HCT116 (cell line): ENCODE results near the gene SMYD3. TPM values are rescaled to one million over a fixed set of nuclear protein-coding genes. Genes with fewer than 3 reads are reported as not detected.

Experiments used
- ATAC-seq: fragments of 200-7000 bp; cut with Tn5 transposase; 2 replicates; pipeline ENCODE4 v1.9.1; 2020; ENCODE audit warnings: mild to moderate bottlenecking, moderate library complexity
- BruUV-seq: library from RNA; stranded (reverse); fragments of 400-500 nt; replicated peaks from 2 replicates; lab custom pipeline; 2021; lab: Mats Ljungman, UMichigan
- CTCF ChIA-PET: fragments of 300-600 bp; sonication (Branson Sonifier 250); formaldehyde crosslinking; loops from one replicate; lab custom pipeline; 2021; ENCODE audit warnings: antibody characterized with exemption; lab: Charles Lee
- POLR2A ChIA-PET: fragments of 300-600, 350-600 bp; sonication (Branson Sonifier 250); formaldehyde crosslinking; loops from one replicate; lab custom pipeline; 2021; ENCODE audit warnings: antibody characterized with exemption; lab: Charles Lee
- RAD21 ChIA-PET, 2 experiments: fragments of 300-600 bp; sonication (Branson Sonifier 250); formaldehyde crosslinking; loops; one replicate each; lab custom pipeline; 2023; ENCODE audit warnings: low total read pairs in 2 of 2; ENCODE audit not compliant: uncharacterized antibody in 2 of 2, unreplicated experiment in 2 of 2, low non-redundant PET in 1 of 2; lab: Charles Lee
- DNase-seq: peaks from one replicate; pipeline ENCODE4 v3.0.0-alpha.2; 2010; ENCODE audit warnings: low read depth, low spot score
- H2AFZ ChIP-seq: fragments of 200-600 bp; shearing (Covaris generic), sonication (generic); 2 replicates; pipeline ENCODE4 v1.6.1; 2017; ENCODE audit warnings: low read depth, mixed run types, mixed read lengths, antibody characterized with exemption, low read length; ENCODE audit not compliant: poor library complexity, severe bottlenecking
- H3K27ac ChIP-seq: 2 replicates; pipeline ENCODE4 v1.5.1; 2012; ENCODE audit warnings: low read depth, low read length
- H3K27me3 ChIP-seq: fragments of 200-600 bp; sonication (generic); 2 replicates; pipeline ENCODE4 v1.6.1; 2016; ENCODE audit warnings: mixed run types, low read length, mixed read lengths; ENCODE audit not compliant: insufficient read depth
- H3K36me3 ChIP-seq, 2 experiments: fragments of 200-500 bp in 1 of 2; fragments of 200-600 bp in 1 of 2; sonication (Bioruptor generic) in 1 of 2; sonication (generic) in 1 of 2; 2 replicates each; pipeline versions ENCODE4 v1.5.1 to v1.6.1; 2014 to 2016; ENCODE audit warnings: low read length in 2 of 2, inconsistent platforms in 1 of 2, mixed read lengths in 1 of 2, mixed run types in 1 of 2; ENCODE audit not compliant: insufficient read depth in 2 of 2, control insufficient read depth in 1 of 2
- H3K4me1 ChIP-seq, 2 experiments: fragments of 200-600 bp in 1 of 2; sonication (generic) in 1 of 2; 2 replicates each; pipeline versions ENCODE4 v1.5.1 to v1.6.1; 2012 to 2017; ENCODE audit warnings: low read length in 2 of 2, inconsistent platforms in 1 of 2, mild to moderate bottlenecking in 1 of 2, mixed read lengths in 1 of 2, mixed run types in 1 of 2, moderate library complexity in 1 of 2; ENCODE audit not compliant: insufficient read depth in 2 of 2, control insufficient read depth in 1 of 2
- H3K4me2 ChIP-seq: fragments of 200-600 bp; sonication (generic); 2 replicates; pipeline ENCODE4 v1.6.1; 2017; ENCODE audit warnings: mixed run types, low read length, mixed read lengths
- H3K4me3 ChIP-seq, 2 experiments: fragments of 200-600 bp in 1 of 2; sonication (generic) in 1 of 2; replicated peaks in 1 of 2; 2 replicates each; pipeline ENCODE4 v1.5.1; 2011 to 2016; ENCODE audit warnings: low read length in 2 of 2, control low read depth in 1 of 2, low read depth in 1 of 2, mild to moderate bottlenecking in 1 of 2, mixed read lengths in 1 of 2, mixed run types in 1 of 2
- H3K79me2 ChIP-seq: fragments of 200-600 bp; sonication (generic); 2 replicates; pipeline ENCODE4 v1.6.1; 2017; ENCODE audit warnings: mild to moderate bottlenecking, mixed run types, low read length, moderate library complexity, mixed read lengths; ENCODE audit not compliant: insufficient read depth
- H3K9ac ChIP-seq: fragments of 200-600 bp; sonication (generic); 2 replicates; pipeline ENCODE4 v1.6.1; 2016; ENCODE audit warnings: low read length, mixed read lengths
- H3K9me2 ChIP-seq: fragments of 200-600 bp; sonication (generic), shearing (Covaris generic); 2 replicates; pipeline ENCODE4 v1.6.1; 2017; ENCODE audit warnings: mixed run types, mild to moderate bottlenecking, moderate library complexity; ENCODE audit not compliant: insufficient read depth
- H3K9me3 ChIP-seq, 2 experiments: fragments of 200-500 bp in 1 of 2; fragments of 200-600 bp in 1 of 2; sonication (Bioruptor generic) in 1 of 2; sonication (generic) in 1 of 2; 2 replicates each; pipeline ENCODE4 v1.6.1; 2014 to 2017; ENCODE audit warnings: low read length in 2 of 2, mixed read lengths in 2 of 2, inconsistent platforms in 1 of 2, low read depth in 1 of 2, mild to moderate bottlenecking in 1 of 2, mixed run types in 1 of 2, moderate library complexity in 1 of 2; ENCODE audit not compliant: control insufficient read depth in 1 of 2, insufficient read depth in 1 of 2
- H4K20me1 ChIP-seq: fragments of 200-600 bp; sonication (generic), shearing (Covaris generic); 2 replicates; pipeline ENCODE4 v1.6.1; 2017; ENCODE audit warnings: mixed run types, mild to moderate bottlenecking, moderate library complexity; ENCODE audit not compliant: insufficient read depth
- CBX3 ChIP-seq: IDR thresholded peaks from 2 replicates; pipeline ENCODE4 v1.6.1; 2012; ENCODE audit warnings: low read depth
- EZH2phosphoT487 ChIP-seq: fragments of 200-600 bp; IDR thresholded peaks from 2 replicates; pipeline ENCODE4 v1.6.1; 2018; ENCODE audit warnings: antibody characterized with exemption, borderline replicate concordance
- FOSL1 ChIP-seq: IDR thresholded peaks from 2 replicates; pipeline ENCODE4 v1.6.1; 2012; ENCODE audit warnings: low read depth
- SIN3A ChIP-seq: IDR thresholded peaks from 2 replicates; pipeline ENCODE4 v1.6.1; 2012; ENCODE audit warnings: low read depth
- SP1 ChIP-seq: IDR thresholded peaks from 2 replicates; pipeline ENCODE4 v1.6.1; 2012; ENCODE audit warnings: low read depth
- TCF7L2 ChIP-seq: IDR thresholded peaks from 2 replicates; pipeline ENCODE4 v1.7.0; 2011; ENCODE audit warnings: borderline replicate concordance, inconsistent platforms; ENCODE audit not compliant: insufficient read depth, insufficient read length; ENCODE audit errors: extremely low read depth
- intact Hi-C: fragments of 100-400 bp; cut with micrococcal nuclease; formaldehyde crosslinking; loops from 2 replicates; pipeline ENCODE4 v1.10.0; 2022
- total RNA-seq: library from RNA; stranded (reverse); gene quantifications from one replicate; pipeline ENCODE4 v1.2.1, GENCODE V29; 2021; ENCODE audit not compliant: unreplicated experiment

The SMYD3 gene
- total RNA-seq, 1 experiment from 2014 or later: 33.6 TPM

GRCh38 chr1:246447501-246447900 is 59.6 kb downstream of the SMYD3 start:
- CTCF ChIA-PET: no interaction called here
- no peak for ATAC-seq
- Histone ChIP-seq H3K9me2 (no peaks in the 10 kb centered on the region), H2AFZ (no peak overlapping the region), H3K9me3 (no peaks in the 10 kb centered on the region), H3K36me3 (no peaks in the 10 kb centered on the region), H4K20me1 (no peaks in the 10 kb centered on the region), H3K27ac (no peak overlapping the region), H3K4me3 (no peak overlapping the region), H3K4me1 (no peaks in the 10 kb centered on the region), H3K27me3 (no peaks in the 10 kb centered on the region), H3K79me2 (no peaks in the 10 kb centered on the region), H3K9ac (no peak overlapping the region), H3K4me2 (no peak overlapping the region)
- DNase-seq: no peak
- no peak for TF ChIP-seq EZH2phosphoT487
- POLR2A ChIA-PET: no interaction called here
- BruUV-seq: no TSS peak
- intact Hi-C loops: no loop called here
- RAD21 ChIA-PET: no interaction called here

GRCh38 chr1:246445503-246445902 is 61.6 kb downstream of the SMYD3 start:
- H3K9me2 ChIP-seq: no peaks in the 10 kb centered on the region
- ChIA-PET RAD21 (interaction anchor here in 1 of 2 experiments (0.7 kb wide), 1 partner anchor 932 kb away, joined by 3 read pairs; no protein-coding TSS in a partner anchor), CTCF (no interaction called here), POLR2A (interaction anchor here (0.6 kb wide), 1 partner anchor 10 kb away, joined by 3 read pairs; no protein-coding TSS in a partner anchor)
- no peaks in the 10 kb centered on the region for H3K9me3 ChIP-seq
- intact Hi-C loops: no loop called here
- H3K27me3 ChIP-seq: no peaks in the 10 kb centered on the region
- no peaks in the 10 kb centered on the region for H4K20me1 ChIP-seq
- no peaks in the 10 kb centered on the region for H3K4me1 ChIP-seq
- H3K4me2 ChIP-seq: no peak overlapping the region
- no peak overlapping the region for H2AFZ ChIP-seq
- no peak for DNase-seq
- no peak overlapping the region for H3K4me3 ChIP-seq
- no peak overlapping the region for H3K27ac ChIP-seq
- ATAC-seq: no peak
- no peaks in the 10 kb centered on the region for H3K79me2 ChIP-seq
- no peaks in the 10 kb centered on the region for H3K36me3 ChIP-seq
- TF ChIP-seq CBX3: no peak
- TF ChIP-seq SIN3A: no peak
- TF ChIP-seq FOSL1: no peak
- TF ChIP-seq SP1: no peak
- TF ChIP-seq TCF7L2: no peak
- BruUV-seq: no TSS peak
- no peak overlapping the region for H3K9ac ChIP-seq
